IMR-90 (cell line): ENCODE measurements around the gene ELP6. TPM values are rescaled to one million over a fixed set of nuclear protein-coding genes. Genes with fewer than 3 reads are reported as not detected.

Experiments
- ATAC-seq: fragments of 200-7000 bp; cut with Tn5 transposase; 2 replicates; pipeline ENCODE4 v1.9.1; 2020; ENCODE audit warnings: low read depth, mild to moderate bottlenecking, moderate library complexity
- BruUV-seq: library from RNA; stranded (reverse); fragments of 400-500 nt; replicated peaks from 2 replicates; lab custom pipeline; 2021; lab: Mats Ljungman, UMichigan
- CTCF ChIA-PET: fragments of 300-600 bp; formaldehyde crosslinking; extraction: SDS; loops from one replicate; lab custom pipeline; 2021; ENCODE audit warnings: antibody characterized with exemption; lab: Yijun Ruan, JAX
- POLR2A ChIA-PET: fragments of 300-600 bp; sonication (Branson Sonifier 250); formaldehyde crosslinking; loops from one replicate; lab custom pipeline; 2022; ENCODE audit warnings: antibody characterized with exemption; ENCODE audit not compliant: unreplicated experiment; lab: Charles Lee
- DNase-seq: peaks from one replicate; pipeline ENCODE4 v3.0.0; 2013
- H2AFZ ChIP-seq: replicated peaks from 2 replicates; pipeline ENCODE3; 2013; ENCODE audit warnings: low read length, mild to moderate bottlenecking; ENCODE audit not compliant: poor library complexity
- H2AK5ac ChIP-seq: 2 replicates; pipeline ENCODE4 v1.6.1; 2013; ENCODE audit warnings: low read depth, low read length, inconsistent platforms
- H2AK9ac ChIP-seq: replicated peaks from 2 replicates; pipeline ENCODE3; 2013; ENCODE audit warnings: mild to moderate bottlenecking, low read depth, low read length, moderate library complexity; ENCODE audit not compliant: poor library complexity
- H2BK120ac ChIP-seq: 2 replicates; pipeline ENCODE4 v1.6.1; 2013; ENCODE audit warnings: low read depth, low read length, inconsistent platforms
- H2BK15ac ChIP-seq: 3 replicates; pipeline ENCODE4 v1.6.1; 2013; ENCODE audit warnings: low read depth, low read length, inconsistent platforms
- H2BK20ac ChIP-seq: 2 replicates; pipeline ENCODE4 v1.6.1; 2013; ENCODE audit warnings: low read depth, mild to moderate bottlenecking, inconsistent platforms, low read length, moderate library complexity
- H2BK5ac ChIP-seq: 2 replicates; pipeline ENCODE4 v1.6.1; 2013; ENCODE audit warnings: mild to moderate bottlenecking, low read depth, low read length, inconsistent platforms; ENCODE audit not compliant: poor library complexity, severe bottlenecking
- H3K14ac ChIP-seq: replicated peaks from 2 replicates; pipeline ENCODE4 v1.6.1; 2013; ENCODE audit warnings: low read depth, low read length, inconsistent platforms
- H3K18ac ChIP-seq: 2 replicates; pipeline ENCODE4 v1.6.1; 2013; ENCODE audit warnings: low read depth, low read length, control low read depth
- H3K23ac ChIP-seq: 2 replicates; pipeline ENCODE4 v1.6.1; 2013; ENCODE audit warnings: low read depth, low read length, inconsistent platforms
- H3K27ac ChIP-seq: 2 replicates; pipeline ENCODE4 v1.5.1; 2013; ENCODE audit warnings: mild to moderate bottlenecking, control low read depth, low read length; ENCODE audit not compliant: insufficient read depth
- H3K27me3 ChIP-seq: 2 replicates; pipeline ENCODE4 v1.6.1; 2013; ENCODE audit warnings: low read length; ENCODE audit not compliant: control insufficient read depth, insufficient read depth
- H3K36me3 ChIP-seq: 2 replicates; pipeline ENCODE4 v1.6.1; 2013; ENCODE audit warnings: low read length, mixed read lengths; ENCODE audit not compliant: control insufficient read depth, insufficient read depth
- H3K4ac ChIP-seq: 2 replicates; pipeline ENCODE4 v1.6.1; 2013; ENCODE audit warnings: low read depth, low read length, inconsistent platforms
- H3K4me1 ChIP-seq: 2 replicates; pipeline ENCODE4 v1.6.1; 2013; ENCODE audit warnings: low read length, mixed read lengths; ENCODE audit not compliant: control insufficient read depth, insufficient read depth
- H3K4me2 ChIP-seq: 2 replicates; pipeline ENCODE4 v1.6.1; 2013; ENCODE audit warnings: low read depth, mild to moderate bottlenecking, control low read depth, low read length, moderate library complexity
- H3K4me3 ChIP-seq: 2 replicates; pipeline ENCODE4 v1.5.1; 2013; ENCODE audit warnings: low read depth, mild to moderate bottlenecking, control low read depth, low read length, moderate library complexity; ENCODE audit not compliant: insufficient read depth
- H3K56ac ChIP-seq: 2 replicates; pipeline ENCODE4 v1.6.1; 2013; ENCODE audit warnings: low read length, inconsistent platforms; ENCODE audit not compliant: insufficient read depth; ENCODE audit errors: extremely low read depth
- H3K79me1 ChIP-seq, 2 experiments: 2 replicates each; pipeline ENCODE4 v1.6.1; 2013; ENCODE audit warnings: low read length in 2 of 2, inconsistent platforms in 1 of 2, low read depth in 1 of 2
- H3K9ac ChIP-seq: 2 replicates; pipeline ENCODE4 v1.6.1; 2013; ENCODE audit warnings: low read depth, low read length, control low read depth
- H3K9me1 ChIP-seq: 2 replicates; pipeline ENCODE4 v1.6.1; 2013; ENCODE audit warnings: low read length, inconsistent platforms; ENCODE audit not compliant: insufficient read depth
- H3K9me3 ChIP-seq: 2 replicates; pipeline ENCODE4 v1.6.1; 2013; ENCODE audit warnings: low read length; ENCODE audit not compliant: control insufficient read depth, insufficient read depth
- H4K20me1 ChIP-seq: 2 replicates; pipeline ENCODE4 v1.6.1; 2013; ENCODE audit warnings: low read length, inconsistent platforms; ENCODE audit not compliant: insufficient read depth
- H4K5ac ChIP-seq: 2 replicates; pipeline ENCODE4 v1.6.1; 2013; ENCODE audit warnings: mild to moderate bottlenecking, low read depth, low read length, control low read depth
- H4K8ac ChIP-seq, 2 experiments: 2 replicates each; pipeline ENCODE4 v1.6.1; 2013; ENCODE audit warnings: low read depth in 2 of 2, low read length in 2 of 2, control low read depth in 1 of 2, inconsistent platforms in 1 of 2
- H4K91ac ChIP-seq: 2 replicates; pipeline ENCODE4 v1.6.1; 2013; ENCODE audit warnings: low read depth, low read length, inconsistent platforms; ENCODE audit not compliant: insufficient read depth
- BHLHE40 ChIP-seq: fragments of 150-350 bp; IDR thresholded peaks from 2 replicates; pipeline ENCODE4 v1.6.1; 2016; ENCODE audit warnings: mild to moderate bottlenecking, low read depth, low read length
- FOS ChIP-seq: fragments of 150-350 bp; IDR thresholded peaks from 2 replicates; pipeline ENCODE4 v1.6.1; 2016; ENCODE audit warnings: low read depth, low read length
- NFE2L2 ChIP-seq: fragments of 150-350 bp; IDR thresholded peaks from 2 replicates; pipeline ENCODE4 v1.6.1; 2016; ENCODE audit warnings: low read depth, mild to moderate bottlenecking, low read length
- RFX5 ChIP-seq: IDR thresholded peaks from 2 replicates; pipeline ENCODE4 v1.8.0; 2012; ENCODE audit warnings: low read depth, mild to moderate bottlenecking, low read length, moderate library complexity
- dilution Hi-C: fragments of 300-500 bp; cut with HindIII; formaldehyde crosslinking; loops from one replicate; pipeline ENCODE4 v1.14.3; 2018; ENCODE audit warnings: low sequenced_read_pairs; ENCODE audit not compliant: unreplicated experiment
- in situ Hi-C: fragments of 300-500 bp; cut with MboI; formaldehyde crosslinking; loops from 3 replicates; pipeline ENCODE4 v1.14.3; 2019; ENCODE audit warnings: low sequenced_read_pairs, inconsistent platforms, mixed read lengths
- intact Hi-C: fragments of 100-400 bp; cut with micrococcal nuclease; formaldehyde crosslinking; loops from 2 replicates; pipeline ENCODE4 v1.10.0; 2022
- polyA plus RNA-seq, 3 experiments: library from polyadenylated mRNA; depleted of rRNA; stranded (reverse); fragments of >200 nt; gene quantifications; 2 replicates each; pipeline ENCODE4 v1.2.3, GENCODE V29; 2012; ENCODE audit warnings: low replicate concordance in 1 of 3
- total RNA-seq: library from RNA; depleted of rRNA; stranded (reverse); fragments of >200 nt; gene quantifications from 2 replicates; pipeline ENCODE4 v1.2.3, GENCODE V29; 2012

Gene ELP6
- total and polyA plus RNA-seq, 2 of the 4 experiments (the other 2 are of a cell fraction), result 31.4 to 44.9 TPM

GRCh38 chr3:47496892-47497291, 16.6 kb downstream of the ELP6 start:
- Histone ChIP-seq H3K14ac (no peak overlapping the region), H2BK120ac (no peak overlapping the region), H3K23ac (no peak overlapping the region), H3K9me1 (peaks cover 5% of the 10 kb centered on the region; the same call in 1 of the 2 replicates), H3K4me1 (no peaks in the 10 kb centered on the region), H3K18ac (no peak overlapping the region), H2AFZ (no peak overlapping the region), H3K4ac (no peak overlapping the region), H4K8ac (no peak overlapping the region), H3K56ac (no peak overlapping the region), H2BK5ac (no peak overlapping the region), H3K27ac (no peak overlapping the region), H2BK20ac (no peak overlapping the region), H3K4me2 (no peak overlapping the region), H4K20me1 (no peaks in the 10 kb centered on the region), H2BK15ac (no peak overlapping the region), H4K5ac (no peak overlapping the region), H4K91ac (no peak overlapping the region), H3K36me3 (peaks cover 41% of the 10 kb centered on the region), H3K4me3 (no peak overlapping the region), H2AK5ac (no peak overlapping the region), H3K79me1 (peaks cover 0 to 7% of the 10 kb centered on the region in 2 experiments; a peak in 2 of 4 replicates), H3K27me3 (no peaks in the 10 kb centered on the region), H3K9ac (no peak overlapping the region), H3K9me3 (no peaks in the 10 kb centered on the region), H2AK9ac (no peak overlapping the region)
- dilution Hi-C loops, result no loop called here
- TF ChIP-seq BHLHE40, result no peak
- TF ChIP-seq FOS, result no peak
- no peak for TF ChIP-seq NFE2L2
- no peak for TF ChIP-seq RFX5
- DNase-seq, result no peak
- no peak for ATAC-seq
- intact Hi-C loops, result no loop called here
- POLR2A ChIA-PET, result no interaction called here
- CTCF ChIA-PET, result no interaction called here
- BruUV-seq, result no TSS peak
- in situ Hi-C loops, result no loop called here
